MM.1S (cell line): ENCODE measurements around the gene DIPK1B.

Source experiments
- CTCF ChIP-seq: fragments of 300-600 bp; sonication (generic); IDR thresholded peaks from 2 replicates; pipeline ENCODE4 v1.5.1; 2016; ENCODE audit warnings: antibody characterized with exemption, low read length, mixed read lengths
- EZH2 ChIP-seq: fragments of 300-600 bp; sonication (generic); optimal IDR thresholded peaks from 2 replicates; pipeline ENCODE3; 2017; ENCODE audit warnings: low read depth, mild to moderate bottlenecking, antibody characterized with exemption, low read length, mixed read lengths
- EZH2phosphoT487 ChIP-seq: fragments of 300-600 bp; sonication (generic); IDR thresholded peaks from 2 replicates; pipeline ENCODE4 v1.6.1; 2018; ENCODE audit warnings: antibody characterized with exemption, low read length

- TF ChIP-seq CTCF (no peak), EZH2phosphoT487 (no peak), EZH2 (no peak)
Observed at GRCh38 chr9:136696502-136696901, 15.9 kb upstream of the DIPK1B start.
